Lung (tissue), 12 donors: ENCODE results near the gene SLC12A2. TPM values are rescaled to one million over a fixed set of nuclear protein-coding genes. Genes with fewer than 3 reads are reported as not detected.

ENCODE experiments used
- ATAC-seq: fragments of 200-7000 bp; cut with Tn5 transposase; one replicate; pipeline ENCODE4 v1.9.1; 2020; ENCODE audit warnings: moderate number of reproducible peaks; ENCODE audit not compliant: insufficient read depth, low FRiP score
- DNase-seq, 3 donors: peaks; one replicate each; pipeline ENCODE4 v3.0.0-alpha.2; 2013 to 2017
- H3K27ac ChIP-seq, 2 donors: one replicate each; pipeline ENCODE4 v1.5.1; 2013; ENCODE audit warnings: mild to moderate bottlenecking in 2 of 2, moderate library complexity in 2 of 2, control low read depth in 1 of 2, inconsistent platforms in 1 of 2, low read depth in 1 of 2, low read length in 1 of 2
- H3K27me3 ChIP-seq, 3 donors: one replicate each; pipeline ENCODE4 v1.5.1; 2013; ENCODE audit warnings: low read length in 2 of 3; ENCODE audit not compliant: control insufficient read depth in 3 of 3, insufficient read depth in 3 of 3
- H3K36me3 ChIP-seq, 4 donors: one replicate each; pipeline ENCODE4 v1.5.1; 2013; ENCODE audit warnings: low read length in 4 of 4, mild to moderate bottlenecking in 1 of 4, moderate library complexity in 1 of 4; ENCODE audit not compliant: control insufficient read depth in 4 of 4, insufficient read depth in 4 of 4
- H3K4me1 ChIP-seq, 5 donors: one replicate each; pipeline ENCODE4 v1.5.1; 2013; ENCODE audit warnings: low read length in 5 of 5, mild to moderate bottlenecking in 2 of 5, moderate library complexity in 1 of 5; ENCODE audit not compliant: control insufficient read depth in 5 of 5, insufficient read depth in 5 of 5
- H3K4me3 ChIP-seq: one replicate; pipeline ENCODE4 v1.5.1; 2013; ENCODE audit warnings: mild to moderate bottlenecking, control low read depth, moderate library complexity
- H3K9ac ChIP-seq, 2 donors: one replicate each; pipeline ENCODE4 v1.5.1; 2013; ENCODE audit warnings: low read length in 2 of 2, control low read depth in 1 of 2; ENCODE audit not compliant: insufficient read depth in 1 of 2
- H3K9me3 ChIP-seq, 4 donors: one replicate each; pipeline ENCODE4 v1.5.1; 2013; ENCODE audit warnings: low read length in 3 of 4, mild to moderate bottlenecking in 1 of 4, moderate library complexity in 1 of 4; ENCODE audit not compliant: control insufficient read depth in 4 of 4, insufficient read depth in 3 of 4
- CTCF ChIP-seq: IDR thresholded peaks from 2 replicates; pipeline ENCODE4 v1.5.1; 2012; ENCODE audit warnings: mild to moderate bottlenecking; ENCODE audit errors: control extremely low read depth, extremely low read depth
- WGBS, 2 donors: extraction: QIAGEN DNeasy Blood & Tissue Kit; methylation state at CpG; one replicate each; pipeline ENCODE4 v1.1.7; 2013; 5-methylcytosine and 5-hydroxymethylcytosine counted together
- polyA plus RNA-seq, 2 donors: library from polyadenylated mRNA; stranded (reverse); fragments of 200-250 nt; gene quantifications; one replicate each; pipeline ENCODE4 v1.2.1, GENCODE V29; 2013
- total RNA-seq, 2 donors: library from RNA; depleted of rRNA in 1 of 2; stranded (reverse); fragments of >200 nt in 1 of 2; gene quantifications; one replicate each; pipeline ENCODE4 v1.2.1, GENCODE V29; 2014 to 2021
- donor health status: control.
- donor health status: control.
- donor health status: Bipolar disorder and iron deficiency.
- donor health status: healthy.
- donor health status: DM: yes; HTN: yes; CAD: no.

Gene SLC12A2
- total and polyA plus RNA-seq, 4 donors, result 2.8 to 87.1 (median 16.4) TPM

DNA sequence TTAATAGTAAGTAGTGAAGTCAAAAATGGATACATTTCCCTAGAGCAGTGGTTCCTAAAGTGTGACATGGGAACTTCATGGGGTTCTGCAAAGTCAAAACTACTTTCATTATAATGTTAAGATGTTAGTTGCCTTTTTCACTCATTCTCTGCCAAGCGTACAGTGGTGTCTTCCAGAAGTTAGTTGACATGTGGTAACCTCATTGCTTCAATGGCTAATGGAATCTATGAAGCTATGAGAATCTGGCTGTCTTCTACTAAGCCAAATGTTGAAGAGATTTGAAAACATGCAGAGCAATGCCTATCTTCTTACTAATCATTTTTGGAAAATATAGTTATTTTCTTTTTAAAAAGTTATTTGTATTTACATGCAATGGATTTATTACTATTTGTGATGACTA lies 111.8 kb downstream of the SLC12A2 start:
- no peaks in the 10 kb centered on the region for H3K36me3 ChIP-seq
- 91 to 93% methylated on average over 1 of the region's 1 CpG for WGBS, 2 donors
- H3K4me3 ChIP-seq, result no peak overlapping the region
- peaks cover 0 to 6% (median 0%) of the 10 kb centered on the region in 5 donors for H3K4me1 ChIP-seq
- H3K27ac ChIP-seq, result no peak overlapping the region
- TF ChIP-seq CTCF, result no peak
- DNase-seq, result no peak
- H3K9me3 ChIP-seq, result no peaks in the 10 kb centered on the region
- no peak overlapping the region for H3K9ac ChIP-seq
- H3K27me3 ChIP-seq, result no peaks in the 10 kb centered on the region
- ATAC-seq, result no peak

DNA sequence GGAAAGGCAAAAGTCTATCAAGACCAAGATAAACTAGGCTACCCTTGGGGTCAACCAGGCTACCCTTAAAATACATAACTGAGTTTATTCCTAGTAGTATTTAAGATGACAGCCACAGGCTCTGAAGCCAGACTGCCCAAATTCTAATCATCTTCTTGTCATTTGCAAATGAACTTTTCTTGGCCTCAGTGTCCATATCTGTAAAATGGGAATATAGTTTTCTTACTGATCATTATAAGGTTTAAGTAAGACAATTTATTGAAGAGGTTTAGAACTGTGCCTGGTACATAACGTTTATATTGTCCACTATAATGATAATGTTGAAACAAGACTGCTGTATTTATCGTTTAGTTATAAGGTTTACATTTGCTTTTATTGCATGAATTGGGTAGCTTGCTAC lies 112.5 kb downstream of the SLC12A2 start:
- peaks cover 0 to 6% (median 0%) of the 10 kb centered on the region in 5 donors for H3K4me1 ChIP-seq
- ATAC-seq, result no peak
- peaks cover 0 to 2% (median 0%) of the 10 kb centered on the region in 3 donors for H3K27me3 ChIP-seq
- no peak overlapping the region for H3K27ac ChIP-seq
- DNase-seq, result no peak
- no peak for TF ChIP-seq CTCF
- WGBS, 2 donors, result 94 to 95% methylated on average over 2 of the region's 2 CpGs
- H3K36me3 ChIP-seq, result no peaks in the 10 kb centered on the region
- H3K4me3 ChIP-seq, result no peak overlapping the region
- H3K9ac ChIP-seq, result no peak overlapping the region
- no peaks in the 10 kb centered on the region for H3K9me3 ChIP-seq

DNA sequence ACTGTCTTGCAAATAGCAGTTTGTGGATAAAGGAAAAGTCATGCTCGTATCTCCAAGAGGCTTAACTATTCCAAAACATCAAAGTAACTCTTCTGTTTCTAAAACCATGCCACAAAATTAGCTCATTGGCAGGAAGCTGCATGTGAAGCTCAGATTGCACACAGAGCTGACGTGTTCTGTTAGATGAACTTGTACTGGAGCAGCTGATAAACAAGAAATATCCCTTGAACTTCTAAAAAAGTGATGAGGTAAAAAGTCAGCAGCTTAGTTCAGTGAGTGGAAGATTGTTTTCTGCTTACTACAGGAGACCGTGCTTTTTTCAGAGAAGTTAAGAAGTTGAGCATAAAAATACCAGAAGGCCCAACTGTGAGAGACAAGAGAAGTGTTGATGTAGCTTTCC lies 113.2 kb downstream of the SLC12A2 start:
- Histone ChIP-seq H3K27me3 (peaks cover 0 to 5% (median 0%) of the 10 kb centered on the region in 3 donors), H3K36me3 (no peaks in the 10 kb centered on the region), H3K4me1 (peaks cover 0 to 6% (median 2%) of the 10 kb centered on the region in 5 donors), H3K4me3 (no peak overlapping the region), H3K9ac (no peak overlapping the region), H3K27ac (no peak overlapping the region), H3K9me3 (no peaks in the 10 kb centered on the region)
- 62 to 68% methylated on average over 3 of the region's 3 CpGs for whole genome bisulfite sequencing, 2 donors
- DNase-seq, result peak in 1 of 3 donors; percentile 32
- TF ChIP-seq CTCF, result no peak
- ATAC-seq, result no peak

GRCh38 chr5:128197896-128198522 lies 114.4 kb downstream of the SLC12A2 start:
- Histone ChIP-seq H3K27ac (no peak overlapping the region), H3K9me3 (no peaks in the 10 kb centered on the region), H3K4me3 (no peak overlapping the region), H3K4me1 (peaks cover 0 to 6% (median 2%) of the 10 kb centered on the region in 5 donors), H3K9ac (no peak overlapping the region), H3K36me3 (no peaks in the 10 kb centered on the region), H3K27me3 (peaks cover 0 to 6% (median 0%) of the 10 kb centered on the region in 3 donors)
- WGBS, 2 donors, result 80 to 89% methylated on average over 4 of the region's 4 CpGs
- no peak for ATAC-seq
- no peak for TF ChIP-seq CTCF
- peak in 1 of 3 donors; percentile 55 for DNase-seq
